Hematopoietic multipotent progenitor cell treated with erythropoietin and hydrocortisone succinate and interleukin-3 and kit ligand, for 8 days (in vitro differentiated cells): ENCODE data around the gene SOD3.
A peak's percentile ranks its signal among the peaks of the same experiment; 100 is the strongest.

Experiments used
- DNase-seq: peaks from one replicate; pipeline ENCODE4 v3.0.0-alpha.2; 2015

Gene SOD3

DNA sequence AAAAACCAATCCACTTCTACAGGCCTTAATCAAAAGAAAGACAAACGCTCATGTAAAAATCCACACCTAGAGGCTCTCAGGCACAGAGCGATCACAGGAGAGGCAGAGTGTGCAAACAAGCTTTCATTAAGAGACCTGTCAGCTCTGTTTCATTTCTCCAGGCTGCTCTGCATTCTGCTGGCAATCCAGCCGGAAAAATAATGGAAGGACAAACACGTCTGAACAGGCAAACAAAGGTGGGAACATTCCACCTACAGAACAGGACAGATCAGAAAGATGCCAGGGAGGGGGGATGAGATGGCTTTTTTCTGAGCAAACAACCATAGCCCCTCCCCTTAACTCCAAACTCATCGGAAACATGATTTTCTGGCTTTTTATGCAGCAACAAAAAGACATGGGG is 9.7 kb downstream of the SOD3 start:
- DNase-seq, result no peak

DNA sequence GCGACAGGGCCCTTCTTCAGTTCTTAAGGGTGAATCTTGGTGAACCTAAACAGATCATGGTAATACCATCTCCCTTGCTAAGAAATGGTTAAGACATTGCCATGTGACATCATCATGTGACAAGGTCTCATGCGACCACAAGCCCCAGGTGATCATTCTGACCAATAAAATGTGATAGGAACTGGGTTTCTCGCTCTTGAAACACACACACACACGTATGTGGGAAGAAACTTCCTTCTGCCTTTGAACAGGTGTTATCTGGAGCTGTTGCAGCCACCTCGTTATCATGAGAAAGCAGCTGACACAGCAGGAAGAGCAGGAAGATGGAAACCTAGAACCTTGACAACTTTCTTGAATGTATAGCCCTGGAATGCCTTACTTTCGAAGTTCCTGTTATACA is 10.2 kb downstream of the SOD3 start:
- peak; percentile 17 for DNase-seq

DNA sequence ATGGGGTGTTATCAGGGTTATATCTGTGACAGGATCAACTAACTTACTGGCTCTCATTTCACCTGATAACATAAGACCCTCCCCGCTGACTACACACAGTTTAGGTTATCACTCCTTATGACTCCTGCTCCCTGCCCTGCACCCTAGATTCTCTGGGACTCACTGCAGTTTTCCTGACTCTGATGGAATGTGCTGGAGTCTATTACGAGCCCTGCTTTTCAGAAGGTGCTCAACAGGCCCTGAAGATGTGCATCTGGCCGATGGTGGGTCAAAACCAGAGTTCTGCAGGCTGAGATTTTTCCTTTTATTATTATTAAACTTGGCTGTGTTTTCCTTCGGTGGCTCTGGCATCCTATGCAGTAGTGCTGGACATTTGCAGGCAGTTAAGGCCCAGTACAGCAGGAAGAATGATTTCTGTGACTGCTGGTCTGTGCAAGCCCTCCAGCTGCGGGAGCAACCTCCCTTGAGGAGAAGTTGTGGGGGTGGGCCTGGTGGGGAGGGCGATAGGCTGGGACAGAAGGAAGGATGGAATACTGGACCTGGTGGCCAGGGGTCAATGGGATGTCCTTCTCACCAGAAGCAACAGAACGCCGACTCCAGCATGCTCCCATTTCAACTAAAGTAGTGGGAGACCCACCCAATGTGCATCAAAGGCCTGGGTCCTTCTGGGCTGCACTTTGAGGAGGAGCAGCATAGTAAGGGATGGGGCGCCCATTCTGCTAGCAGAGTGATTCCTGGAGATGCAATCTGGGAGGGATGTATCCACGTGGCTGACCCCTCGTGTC is 11.0 kb downstream of the SOD3 start:
- no peak for DNase-seq

DNA sequence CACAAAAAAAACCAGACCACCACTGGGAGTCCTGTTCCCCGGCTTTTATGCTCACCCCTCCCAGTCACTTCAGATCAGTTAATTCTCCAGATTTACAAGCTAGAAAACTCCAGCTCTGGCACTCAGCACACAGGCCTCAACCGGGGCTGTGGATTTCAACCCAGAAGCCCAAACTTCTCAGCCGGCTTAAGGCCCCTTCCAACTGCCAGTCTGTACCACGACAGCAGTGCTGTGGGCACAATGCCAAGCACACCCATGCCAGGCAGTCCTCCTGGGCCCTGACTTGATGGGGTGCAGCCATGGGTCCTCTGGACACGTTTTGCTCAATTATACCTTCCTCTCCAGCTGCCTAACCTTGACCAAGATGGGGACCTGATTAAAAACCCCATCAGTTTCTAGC is 12.2 kb downstream of the SOD3 start:
- no peak for DNase-seq

DNA sequence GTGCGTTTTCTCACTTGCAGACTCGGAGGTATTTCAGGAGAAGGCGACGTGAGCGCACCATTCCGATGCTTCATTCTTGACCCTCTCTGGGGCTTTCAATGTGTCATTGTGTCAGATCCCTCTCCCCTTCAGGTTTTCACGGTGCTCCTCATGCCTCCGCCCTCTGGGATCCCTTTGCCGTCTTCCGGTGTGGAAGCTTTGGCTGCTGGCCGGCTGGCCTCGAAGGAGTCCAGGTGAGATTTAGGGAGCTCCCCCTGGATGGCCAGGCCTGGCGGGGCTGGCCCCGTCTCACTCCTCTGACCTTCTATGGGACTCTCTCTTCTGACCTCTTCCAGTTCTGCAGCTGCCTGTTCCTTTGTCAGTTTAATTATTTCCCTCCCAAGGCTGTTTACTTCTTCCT is 12.9 kb downstream of the SOD3 start:
- no peak for DNase-seq

DNA sequence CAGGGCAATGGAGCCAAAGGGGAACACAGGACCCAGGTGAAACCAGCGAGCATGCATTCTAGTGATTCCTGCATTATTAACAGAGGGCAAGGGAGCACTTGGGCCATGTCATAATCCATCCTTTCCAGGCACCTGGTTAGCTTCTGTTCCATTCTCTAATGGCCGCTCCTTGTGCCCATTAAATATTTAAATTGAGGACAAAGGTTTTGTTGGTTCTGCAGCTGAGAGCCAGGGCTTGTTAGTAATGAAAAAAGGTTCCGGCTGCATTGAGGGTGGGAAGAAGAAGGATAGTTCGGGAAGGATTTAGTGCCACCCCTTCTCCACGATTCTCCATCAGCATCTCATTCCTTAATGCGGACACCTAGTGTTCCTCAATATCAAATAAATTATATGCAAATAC is 13.6 kb downstream of the SOD3 start:
- no peak for DNase-seq

DNA sequence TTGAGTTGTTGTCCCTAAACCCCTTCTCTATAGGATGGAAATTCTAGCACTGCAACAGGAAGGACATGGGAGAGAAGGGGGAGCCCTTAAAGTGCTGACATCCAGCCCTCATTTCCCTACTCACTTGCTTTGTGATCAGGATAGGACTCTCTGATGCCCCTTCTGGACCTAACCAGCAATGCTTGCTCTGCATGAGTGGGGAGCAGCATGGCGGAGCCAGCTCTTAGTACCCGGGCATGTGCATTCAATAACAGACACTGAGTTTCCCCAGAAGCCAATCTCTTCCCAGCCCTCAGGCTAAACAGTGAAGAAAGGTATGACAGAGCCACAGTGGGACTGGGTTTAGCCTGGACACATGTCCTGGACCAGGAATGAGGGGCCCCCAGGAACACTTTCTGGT is 14.0 kb downstream of the SOD3 start:
- DNase-seq, result no peak

DNA sequence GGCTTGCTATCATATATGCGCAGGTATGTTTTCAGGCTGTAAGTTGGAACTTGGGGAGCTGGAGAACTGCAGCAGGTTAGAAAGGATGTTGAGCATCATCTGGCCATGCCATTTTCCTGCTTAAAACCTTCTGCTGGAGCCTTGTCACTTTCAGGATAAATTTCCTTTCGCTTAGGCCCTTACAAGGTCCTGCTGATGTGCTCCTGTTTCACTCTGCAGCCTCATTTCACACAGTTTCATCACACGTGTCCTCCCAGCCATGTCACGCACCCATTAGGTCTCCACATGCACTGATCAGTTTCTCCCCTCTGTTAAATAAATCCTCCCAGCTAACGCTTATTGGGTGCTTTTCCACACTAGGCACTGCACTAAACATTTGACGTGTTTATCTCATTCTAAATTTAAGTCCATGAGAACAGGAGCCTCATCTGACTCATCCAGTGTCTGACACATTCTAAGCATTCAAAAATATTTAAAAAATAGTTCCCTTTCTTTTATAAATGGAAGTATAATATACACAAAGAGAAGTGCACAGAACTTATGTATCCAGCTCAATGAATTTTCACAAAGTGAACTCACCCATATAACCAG is 14.5 kb downstream of the SOD3 start:
- DNase-seq, result no peak

DNA sequence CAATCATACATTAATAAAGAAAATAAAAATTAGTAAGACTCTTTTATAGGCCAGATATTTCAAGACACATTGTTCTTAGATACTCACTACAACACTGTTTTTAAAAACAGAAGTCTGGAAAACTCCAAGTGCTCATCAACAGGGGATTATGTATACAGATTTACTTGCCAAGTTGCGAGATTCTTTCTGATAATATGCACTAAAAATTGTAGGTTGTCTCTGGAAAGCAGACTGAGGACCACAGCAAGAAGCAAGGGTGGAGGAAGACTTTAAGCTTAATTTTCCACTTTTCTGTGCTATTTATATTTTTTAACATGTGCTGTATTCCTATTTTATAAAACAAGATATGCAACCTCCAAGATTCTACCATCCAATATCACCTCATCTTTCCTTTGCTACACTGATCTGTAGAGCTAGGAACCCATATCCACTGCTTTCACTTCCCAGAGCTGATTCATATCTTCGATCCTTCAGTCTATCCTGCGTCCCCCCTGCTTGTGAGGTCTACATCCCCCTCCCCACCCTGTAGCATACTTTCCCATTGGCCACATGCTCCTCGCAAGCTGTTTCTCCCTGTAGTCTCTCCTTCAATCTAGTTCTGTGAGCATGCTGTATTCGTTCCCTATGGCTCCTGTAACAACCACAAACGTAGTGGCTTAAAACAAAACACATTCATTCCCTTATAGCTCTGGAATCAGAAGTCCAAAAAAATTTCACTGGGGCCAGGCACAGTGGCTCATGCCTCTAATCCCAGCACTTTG is 15.7 kb downstream of the SOD3 start:
- DNase-seq, result no peak

DNA sequence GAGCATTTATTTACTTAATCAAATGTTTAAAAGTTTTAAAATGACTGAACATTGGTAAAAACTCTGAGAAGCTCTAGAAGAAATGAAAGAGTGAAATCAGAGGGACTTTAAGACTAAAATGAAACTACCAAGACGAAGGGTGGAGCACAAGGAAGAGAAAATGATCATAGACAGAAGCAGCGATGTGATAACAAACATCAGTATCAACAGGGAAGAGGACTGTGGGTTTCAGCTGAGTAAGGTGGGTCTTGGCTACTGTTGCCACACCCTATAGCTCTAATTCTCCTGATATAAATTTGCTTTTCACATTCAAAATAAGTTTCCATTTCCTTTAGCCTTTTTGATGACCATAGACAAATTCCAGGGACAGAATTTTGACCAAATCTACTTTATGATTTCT is 18.4 kb downstream of the SOD3 start:
- no peak for DNase-seq

DNA sequence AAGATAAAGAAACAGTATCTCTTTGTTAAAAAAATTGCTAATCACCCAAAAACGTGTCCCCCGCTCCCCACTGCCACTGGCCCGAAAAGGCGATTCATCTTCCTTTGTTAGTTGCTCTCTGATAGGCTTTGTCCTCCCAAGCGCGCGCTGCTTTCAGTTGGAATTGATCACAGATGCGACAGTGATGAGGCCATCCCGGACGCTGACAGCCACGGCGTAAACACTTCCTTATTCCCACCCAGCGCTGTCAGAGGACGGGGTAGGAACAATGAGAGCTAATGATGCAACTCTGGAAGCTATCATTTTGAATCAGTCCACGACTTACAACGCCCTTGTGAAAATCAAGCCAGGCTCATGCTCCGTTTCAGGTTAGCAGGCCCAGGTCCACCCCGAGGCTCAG is 21.4 kb downstream of the SOD3 start:
- DNase-seq, result no peak

DNA sequence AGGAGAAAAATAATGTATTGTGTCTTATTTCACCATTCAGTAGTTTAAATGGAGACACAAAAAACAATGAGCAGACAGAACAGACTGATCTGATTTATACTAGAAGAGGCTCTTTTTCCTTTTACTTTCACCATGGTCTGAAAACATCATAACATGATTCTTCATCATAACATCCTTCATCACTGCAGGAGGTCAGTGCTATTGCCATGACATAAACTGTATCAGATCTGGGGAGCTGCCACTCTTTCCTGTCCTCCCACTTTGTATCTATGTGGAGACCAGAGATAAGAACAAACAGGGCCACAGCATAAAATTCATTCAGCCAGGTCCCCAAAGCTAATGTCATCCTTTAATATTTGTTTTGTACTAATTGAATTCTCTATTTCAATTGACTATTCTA is 25.2 kb downstream of the SOD3 start:
- no peak for DNase-seq

DNA sequence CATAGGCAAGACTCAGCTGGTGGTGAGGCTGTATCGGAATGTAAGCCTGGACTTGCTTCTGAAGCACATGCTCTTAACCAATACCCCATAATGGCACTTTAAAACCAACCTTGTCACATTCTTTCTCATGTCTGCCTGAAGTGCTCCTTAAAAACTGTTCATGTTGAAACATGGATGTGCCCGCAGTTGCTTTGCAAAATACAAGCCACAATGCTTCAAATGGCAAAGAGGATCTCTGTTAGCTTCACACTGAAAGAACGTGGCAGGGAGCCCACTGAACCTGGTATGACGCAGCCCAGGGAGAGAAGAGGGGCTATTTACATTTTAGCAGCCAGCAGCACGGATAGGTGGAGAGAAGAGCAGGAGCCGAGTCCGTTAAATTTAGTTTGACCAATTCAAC is 29.3 kb downstream of the SOD3 start:
- DNase-seq, result no peak

DNA sequence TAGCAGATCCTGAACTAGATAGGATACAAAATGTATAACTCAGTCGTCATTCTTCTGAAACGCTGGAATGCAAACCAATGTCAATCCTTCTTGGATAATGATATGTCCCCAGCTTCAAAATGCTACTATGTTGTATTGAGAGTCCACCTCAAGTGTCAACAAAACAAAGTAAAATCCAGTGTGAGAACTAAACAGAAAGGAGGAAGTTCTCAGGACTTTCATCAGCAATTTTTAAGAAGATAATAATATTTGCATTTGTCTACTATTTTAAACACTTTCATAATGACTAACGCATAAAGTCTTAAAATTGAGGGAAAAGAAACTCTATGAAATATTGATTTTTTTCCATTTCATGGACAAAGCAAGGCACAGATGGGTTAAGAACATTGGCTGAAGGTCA is 36.3 kb downstream of the SOD3 start:
- no peak for DNase-seq

DNA sequence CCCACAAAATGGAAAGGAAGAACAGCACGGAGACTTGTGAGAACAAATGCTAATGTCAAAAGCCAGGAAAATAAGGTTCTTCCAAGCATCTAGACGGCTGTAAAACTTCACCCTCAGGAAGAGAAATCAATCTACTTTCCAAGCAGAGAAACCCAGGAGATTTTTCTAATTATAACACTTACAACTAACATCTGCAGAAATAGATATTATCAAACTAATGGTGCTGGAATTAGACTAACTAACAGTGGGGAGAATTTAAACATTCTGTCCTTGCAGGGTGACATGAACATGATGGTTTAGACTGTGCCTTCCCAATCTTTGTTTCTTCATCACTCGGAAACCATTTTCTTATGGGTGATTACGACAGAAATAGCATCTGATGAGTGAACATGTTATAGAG is 40.3 kb downstream of the SOD3 start:
- DNase-seq, result no peak

DNA sequence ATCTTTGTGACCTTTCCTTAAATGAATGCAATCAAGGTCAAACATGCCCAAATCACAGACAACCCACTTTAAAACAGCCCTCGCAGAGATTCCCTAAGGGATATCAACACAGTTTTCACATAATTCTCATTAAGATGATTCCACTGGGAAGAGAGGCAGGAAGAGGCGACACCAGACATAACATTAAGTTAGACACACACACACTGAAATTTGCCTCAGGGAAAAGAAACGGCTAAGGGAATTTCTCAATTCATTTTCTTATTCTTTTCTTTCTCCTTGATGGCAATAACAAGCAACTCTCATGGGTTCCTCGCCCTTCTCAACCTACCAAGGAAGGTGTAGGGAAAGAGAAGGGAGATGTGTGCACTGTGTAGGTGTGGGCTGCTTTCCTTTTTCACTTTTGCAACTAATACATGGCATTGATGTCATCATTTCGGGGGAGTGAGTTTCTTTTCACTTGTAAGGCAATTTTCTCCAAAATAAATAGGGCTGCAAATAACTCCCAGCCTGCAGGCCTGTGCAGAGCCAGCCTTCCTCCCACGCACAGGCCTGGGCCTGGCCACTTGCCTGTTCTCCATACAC is 41.4 kb downstream of the SOD3 start:
- DNase-seq, result no peak

DNA sequence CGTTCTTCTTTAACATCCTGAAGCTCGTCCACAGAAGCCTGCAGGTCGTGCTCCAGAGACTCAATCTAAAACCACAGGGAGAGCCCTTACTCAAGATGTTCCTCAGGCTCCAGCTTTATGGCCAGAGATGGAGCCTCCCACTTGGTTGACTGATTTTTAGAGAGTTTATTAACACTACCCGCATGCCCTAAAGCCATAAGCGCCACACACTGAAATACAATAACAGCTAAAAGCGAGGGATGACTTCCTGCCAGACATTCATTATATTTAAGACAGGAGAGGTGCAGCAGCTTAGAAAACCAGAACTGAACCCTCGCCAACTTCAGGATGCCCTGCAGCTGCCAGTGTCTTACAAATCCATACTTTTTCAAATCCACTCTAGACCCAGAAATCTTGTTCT is 42.0 kb downstream of the SOD3 start:
- DNase-seq, result no peak

DNA sequence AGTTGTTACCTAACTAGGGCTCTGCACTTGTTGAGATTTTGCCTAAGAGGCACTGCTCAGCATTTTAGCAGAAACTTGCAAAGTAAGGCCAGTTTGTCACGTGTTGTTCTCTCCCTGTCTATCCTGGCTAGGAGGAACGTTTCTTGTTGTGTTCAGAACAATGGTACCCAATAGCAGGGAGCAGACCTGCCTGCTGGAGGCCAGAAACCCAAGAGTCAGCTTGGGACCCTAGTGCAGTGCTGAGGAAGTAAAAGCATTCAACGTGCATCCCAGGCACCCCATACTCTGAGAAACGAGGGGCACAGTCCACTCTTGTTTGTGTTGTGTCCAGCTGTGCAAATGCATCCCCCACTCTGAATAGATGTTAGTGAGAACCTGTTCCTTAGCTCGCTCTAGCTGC is 42.4 kb downstream of the SOD3 start:
- no peak for DNase-seq

DNA sequence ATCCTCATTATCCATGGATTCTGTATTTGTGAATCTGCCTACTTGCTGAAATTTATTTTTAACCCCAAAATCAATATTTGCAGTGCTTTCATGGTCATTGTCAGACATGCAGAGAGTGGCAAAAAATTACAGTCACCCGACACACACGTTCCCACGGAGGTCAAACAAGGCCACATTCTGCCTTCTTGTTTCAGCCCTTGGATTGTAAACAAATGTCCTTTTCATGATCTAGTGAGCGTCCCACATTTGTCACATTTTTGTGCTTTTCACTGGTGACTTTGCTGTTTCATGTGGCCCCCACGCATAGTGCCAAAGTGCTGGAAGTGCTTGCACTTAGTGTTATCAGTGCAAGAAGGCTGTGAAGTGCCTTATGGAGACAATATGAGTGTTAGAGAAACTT is 45.0 kb downstream of the SOD3 start:
- DNase-seq, result no peak

DNA sequence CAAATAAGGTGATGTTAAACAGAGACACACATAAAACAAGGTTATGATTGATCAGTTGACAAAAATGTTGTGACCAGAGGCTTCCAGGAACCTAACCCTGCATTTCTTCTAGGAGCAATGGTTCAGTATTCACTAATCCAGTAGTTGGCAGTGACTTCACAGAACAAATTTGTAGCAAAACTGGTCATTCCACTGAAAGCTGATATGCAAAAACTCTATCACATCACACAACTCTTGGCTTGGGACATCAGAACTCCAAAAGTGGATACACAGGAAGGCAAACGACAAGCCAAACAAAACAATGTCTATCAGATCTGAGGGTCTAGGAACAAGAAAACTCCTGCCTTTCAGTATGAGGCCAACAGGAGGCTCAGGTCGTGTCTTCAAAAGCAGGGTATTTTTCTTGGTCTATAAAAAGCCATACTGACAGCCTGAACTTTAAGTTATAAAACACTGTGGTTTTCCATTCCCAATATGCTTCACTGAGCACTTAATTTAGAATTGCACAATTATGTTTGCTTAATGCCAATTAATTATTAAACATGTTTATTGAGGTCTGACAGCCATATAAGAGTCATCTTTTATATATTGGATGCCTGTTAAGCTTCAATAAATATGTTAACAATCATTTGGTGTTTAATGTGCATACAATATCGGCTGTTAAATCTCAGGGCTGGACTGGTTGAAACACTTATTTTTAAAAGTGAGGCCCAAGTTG is 45.6 kb downstream of the SOD3 start:
- no peak for DNase-seq

DNA sequence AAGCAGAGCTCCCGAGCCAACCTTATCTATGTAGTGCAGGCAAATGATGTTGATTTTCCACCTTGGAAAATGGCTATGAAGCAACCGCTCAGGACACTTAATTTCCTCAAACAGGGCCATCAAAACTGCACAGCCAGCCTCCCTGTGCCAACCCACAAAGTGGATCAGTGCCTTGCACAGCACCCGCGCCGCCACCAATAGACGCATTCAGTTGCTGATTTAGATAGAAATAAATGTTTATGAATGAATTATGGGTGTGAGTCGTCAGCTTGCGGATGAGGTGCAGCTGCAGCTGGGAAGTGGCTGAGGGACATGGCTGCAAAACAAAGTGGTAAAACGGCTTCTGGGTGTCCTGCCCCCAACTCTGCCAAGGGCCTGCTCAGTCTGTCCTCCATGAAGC is 47.0 kb downstream of the SOD3 start:
- DNase-seq, result no peak

DNA sequence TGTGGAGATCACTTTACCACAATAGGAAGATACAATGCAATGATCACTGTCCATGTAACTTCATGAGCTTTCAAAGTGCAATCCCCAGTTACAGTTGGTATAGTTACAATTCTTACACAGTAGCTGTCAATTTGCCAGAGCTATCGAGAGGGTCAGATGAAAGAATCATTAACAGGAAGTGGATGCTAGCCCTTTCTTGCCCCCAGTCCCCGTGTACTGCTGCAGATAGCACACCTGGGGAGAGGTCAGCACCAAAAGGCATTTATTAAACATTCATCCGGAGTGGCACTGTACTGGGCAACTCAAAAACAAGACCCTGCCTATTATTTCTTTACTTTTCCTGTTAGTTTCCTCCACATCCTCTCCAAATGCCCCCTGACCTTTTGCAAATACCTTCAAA is 47.7 kb downstream of the SOD3 start:
- DNase-seq, result no peak

DNA sequence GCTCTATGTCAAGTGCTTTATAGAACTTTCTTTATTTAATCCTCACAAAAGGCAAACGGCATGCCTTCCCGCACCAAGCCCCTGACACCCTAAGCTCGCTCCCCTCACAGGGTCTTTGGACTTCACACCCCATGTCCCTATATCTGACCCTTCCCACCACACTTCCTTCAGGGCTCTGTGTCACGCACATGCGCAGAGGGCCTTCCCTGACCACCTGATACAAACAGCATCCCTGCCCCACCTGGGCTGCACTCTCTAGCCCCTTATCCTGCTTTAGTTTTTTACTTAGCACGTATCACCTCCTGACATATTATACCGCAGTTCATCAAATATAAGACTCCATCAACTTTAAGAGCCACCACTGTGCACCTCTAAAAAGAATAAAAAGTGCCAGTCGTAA is 49.8 kb downstream of the SOD3 start:
- no peak for DNase-seq
